ENCODE data around the gene CIDEC.

- TF ChIP-seq, protein P1, sequence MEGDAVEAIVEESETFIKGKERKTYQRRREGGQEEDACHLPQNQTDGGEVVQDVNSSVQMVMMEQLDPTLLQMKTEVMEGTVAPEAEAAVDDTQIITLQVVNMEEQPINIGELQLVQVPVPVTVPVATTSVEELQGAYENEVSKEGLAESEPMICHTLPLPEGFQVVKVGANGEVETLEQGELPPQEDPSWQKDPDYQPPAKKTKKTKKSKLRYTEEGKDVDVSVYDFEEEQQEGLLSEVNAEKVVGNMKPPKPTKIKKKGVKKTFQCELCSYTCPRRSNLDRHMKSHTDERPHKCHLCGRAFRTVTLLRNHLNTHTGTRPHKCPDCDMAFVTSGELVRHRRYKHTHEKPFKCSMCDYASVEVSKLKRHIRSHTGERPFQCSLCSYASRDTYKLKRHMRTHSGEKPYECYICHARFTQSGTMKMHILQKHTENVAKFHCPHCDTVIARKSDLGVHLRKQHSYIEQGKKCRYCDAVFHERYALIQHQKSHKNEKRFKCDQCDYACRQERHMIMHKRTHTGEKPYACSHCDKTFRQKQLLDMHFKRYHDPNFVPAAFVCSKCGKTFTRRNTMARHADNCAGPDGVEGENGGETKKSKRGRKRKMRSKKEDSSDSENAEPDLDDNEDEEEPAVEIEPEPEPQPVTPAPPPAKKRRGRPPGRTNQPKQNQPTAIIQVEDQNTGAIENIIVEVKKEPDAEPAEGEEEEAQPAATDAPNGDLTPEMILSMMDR (IDR thresholded peaks at IDR 0.05), result no peak
- TF ChIP-seq POLR2A (IDR thresholded peaks at IDR 0.05) (no peak), POLR2AphosphoS5 (IDR thresholded peaks at IDR 0.05) (no peak)
Measured at GRCh38 chr3:9866639-9867038, 13.4 kb downstream of the CIDEC start.
